Hepatocyte (in vitro differentiated cells): ENCODE results near the gene CD82. TPM values are rescaled to one million over a fixed set of nuclear protein-coding genes. Genes with fewer than 3 reads are reported as not detected.

ENCODE experiments used
- DNase-seq: peaks from one replicate; pipeline ENCODE4 v3.0.0-alpha.2; 2016; ENCODE audit warnings: low spot score
- H2AFZ ChIP-seq: fragments of 200-600 bp; sonication (generic); 2 replicates; pipeline ENCODE4 v1.6.0; 2016; ENCODE audit warnings: antibody characterized with exemption, mild to moderate bottlenecking
- H3K27ac ChIP-seq: fragments of 200-600 bp; sonication (generic); 2 replicates; pipeline ENCODE4 v1.5.1; 2016; ENCODE audit warnings: mild to moderate bottlenecking
- H3K27me3 ChIP-seq: fragments of 200-600 bp; sonication (generic); 2 replicates; pipeline ENCODE4 v1.6.1; 2016
- H3K36me3 ChIP-seq: fragments of 200-600 bp; sonication (generic); replicated peaks from 2 replicates; pipeline ENCODE4 v1.5.1; 2016; ENCODE audit warnings: low read depth; ENCODE audit not compliant: insufficient read depth
- H3K4me1 ChIP-seq: fragments of 200-600 bp; sonication (generic); 2 replicates; pipeline ENCODE4 v1.5.1; 2016; ENCODE audit warnings: mild to moderate bottlenecking, moderate library complexity; ENCODE audit not compliant: insufficient read depth
- H3K4me2 ChIP-seq: fragments of 200-600 bp; sonication (generic); 2 replicates; pipeline ENCODE4 v1.6.0; 2016
- H3K4me3 ChIP-seq: fragments of 200-600 bp; sonication (generic); 2 replicates; pipeline ENCODE4 v1.5.1; 2016; ENCODE audit warnings: mild to moderate bottlenecking
- H3K79me2 ChIP-seq: fragments of 200-600 bp; sonication (generic); 2 replicates; pipeline ENCODE4 v1.6.0; 2017; ENCODE audit warnings: mild to moderate bottlenecking
- H3K9me2 ChIP-seq: fragments of 200-600 bp; sonication (generic); replicated peaks from 2 replicates; pipeline ENCODE4 v1.6.0; 2017; ENCODE audit warnings: mild to moderate bottlenecking; ENCODE audit not compliant: insufficient read depth
- H3K9me3 ChIP-seq: fragments of 200-600 bp; sonication (generic); 2 replicates; pipeline ENCODE4 v1.5.1; 2016; ENCODE audit warnings: low read depth, mild to moderate bottlenecking
- H4K20me1 ChIP-seq: fragments of 200-600 bp; sonication (generic); 2 replicates; pipeline ENCODE4 v1.6.0; 2016; ENCODE audit warnings: mild to moderate bottlenecking; ENCODE audit not compliant: insufficient read depth, poor library complexity, severe bottlenecking
- EZH2 ChIP-seq: fragments of 200-600 bp; sonication (generic); IDR thresholded peaks from 2 replicates; pipeline ENCODE4 v1.6.1; 2016; ENCODE audit warnings: antibody characterized with exemption, mild to moderate bottlenecking, borderline replicate concordance
- EZH2phosphoT487 ChIP-seq: fragments of 200-600 bp; sonication (generic); IDR thresholded peaks from one replicate; pipeline ENCODE4 v1.6.1; 2018; ENCODE audit warnings: antibody characterized with exemption, mild to moderate bottlenecking, low read depth, moderate library complexity; ENCODE audit not compliant: unreplicated experiment, severe bottlenecking
- WGBS: methylation state at CpG from one replicate; pipeline ENCODE4 v1.1.6; 2016; ENCODE audit warnings: low lambda C conversion rate; ENCODE audit errors: missing lambda C conversion rate; 5-methylcytosine and 5-hydroxymethylcytosine counted together
- polyA plus RNA-seq: library from polyadenylated mRNA; unstranded; fragments of >200 nt; fragmentation: Nextera tagmentation; extraction: Ambion mirVana; gene quantifications from 2 replicates; pipeline ENCODE4 v1.2.1, GENCODE V29; 2016
- total RNA-seq: library from RNA; depleted of rRNA; stranded (reverse); fragments of >200 nt; gene quantifications from 2 replicates; pipeline ENCODE4 v1.2.3, GENCODE V29; 2014
- TF ChIP-seq, protein P1 (sequence below): fragments of 200-600 bp; sonication (generic); IDR thresholded peaks from 2 replicates; pipeline ENCODE4 v1.5.1; 2016; ENCODE audit warnings: antibody characterized with exemption, mild to moderate bottlenecking; ENCODE audit not compliant: poor library complexity

Gene CD82
- total and polyA plus RNA-seq, 2 experiments from 2014 or later, result 38.7 to 157 TPM

DNA sequence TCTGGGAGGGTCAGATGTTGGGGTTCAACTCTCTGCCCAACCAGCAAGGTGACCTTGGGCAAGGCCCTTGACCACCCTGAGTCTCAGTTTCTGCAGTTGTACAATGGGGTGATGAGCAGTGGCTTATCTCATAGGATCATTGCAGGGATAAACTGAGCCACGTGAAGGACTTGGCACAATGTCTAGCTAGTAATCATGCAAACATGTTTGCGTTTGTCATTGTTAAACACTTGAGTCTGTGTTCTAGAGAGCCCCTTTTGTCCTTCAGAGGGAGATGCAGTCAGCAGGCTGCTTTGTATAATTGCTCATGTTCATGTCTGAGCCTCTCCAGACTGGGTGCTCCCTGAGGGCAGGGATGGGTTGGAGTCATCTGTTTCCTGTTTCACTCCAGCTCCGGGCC is 15.8 kb downstream of the CD82 start:
- Histone ChIP-seq H3K27ac (no peak overlapping the region), H3K9me3 (no peaks in the 10 kb centered on the region), H3K36me3 (no peaks in the 10 kb centered on the region), H3K4me2 (no peak overlapping the region), H3K27me3 (no peaks in the 10 kb centered on the region), H4K20me1 (no peaks in the 10 kb centered on the region), H3K4me1 (peaks cover 15% of the 10 kb centered on the region), H3K9me2 (no peaks in the 10 kb centered on the region), H2AFZ (no peak overlapping the region), H3K4me3 (no peak overlapping the region), H3K79me2 (no peaks in the 10 kb centered on the region)
- no peak for DNase-seq
- WGBS, result 61% methylated on average over 3 of the region's 3 CpGs
- no peak for TF ChIP-seq EZH2phosphoT487
- TF ChIP-seq, protein P1, sequence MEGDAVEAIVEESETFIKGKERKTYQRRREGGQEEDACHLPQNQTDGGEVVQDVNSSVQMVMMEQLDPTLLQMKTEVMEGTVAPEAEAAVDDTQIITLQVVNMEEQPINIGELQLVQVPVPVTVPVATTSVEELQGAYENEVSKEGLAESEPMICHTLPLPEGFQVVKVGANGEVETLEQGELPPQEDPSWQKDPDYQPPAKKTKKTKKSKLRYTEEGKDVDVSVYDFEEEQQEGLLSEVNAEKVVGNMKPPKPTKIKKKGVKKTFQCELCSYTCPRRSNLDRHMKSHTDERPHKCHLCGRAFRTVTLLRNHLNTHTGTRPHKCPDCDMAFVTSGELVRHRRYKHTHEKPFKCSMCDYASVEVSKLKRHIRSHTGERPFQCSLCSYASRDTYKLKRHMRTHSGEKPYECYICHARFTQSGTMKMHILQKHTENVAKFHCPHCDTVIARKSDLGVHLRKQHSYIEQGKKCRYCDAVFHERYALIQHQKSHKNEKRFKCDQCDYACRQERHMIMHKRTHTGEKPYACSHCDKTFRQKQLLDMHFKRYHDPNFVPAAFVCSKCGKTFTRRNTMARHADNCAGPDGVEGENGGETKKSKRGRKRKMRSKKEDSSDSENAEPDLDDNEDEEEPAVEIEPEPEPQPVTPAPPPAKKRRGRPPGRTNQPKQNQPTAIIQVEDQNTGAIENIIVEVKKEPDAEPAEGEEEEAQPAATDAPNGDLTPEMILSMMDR, result no peak
- no peak for TF ChIP-seq EZH2

DNA sequence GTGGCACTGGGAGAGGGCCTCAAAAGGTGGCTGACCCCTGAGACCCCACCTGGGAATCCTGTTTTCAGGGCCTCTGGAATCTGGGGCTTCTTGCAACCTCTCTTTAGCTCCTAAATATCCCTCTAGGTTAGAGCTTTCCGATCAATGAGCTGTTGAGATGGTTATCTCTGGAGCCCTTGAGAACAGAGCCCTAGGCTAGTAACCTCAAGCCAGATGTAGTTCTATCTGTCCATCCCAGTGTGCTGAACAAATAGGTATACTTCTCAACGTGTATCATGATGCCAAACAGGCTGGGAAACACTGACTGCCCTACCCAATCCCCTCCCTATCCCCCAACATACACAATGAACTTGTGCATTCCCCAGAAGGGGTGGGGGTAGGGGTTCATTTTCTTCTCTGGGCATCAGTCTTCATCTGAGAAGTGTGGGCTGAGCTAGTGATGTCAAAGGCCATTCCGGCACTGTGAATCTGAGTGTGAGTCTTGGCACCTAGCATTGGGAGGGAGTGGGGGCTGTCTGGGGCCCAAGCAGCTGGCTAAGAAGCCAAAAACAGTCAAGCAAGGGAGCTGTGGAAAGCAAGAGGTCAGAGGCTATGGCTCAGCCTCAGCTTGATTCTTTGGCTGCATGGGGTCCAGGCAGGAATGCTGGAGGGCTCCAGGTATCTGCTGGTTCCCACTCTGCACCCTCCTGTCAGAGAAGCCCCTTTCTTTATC is 17.3 kb downstream of the CD82 start:
- no peaks in the 10 kb centered on the region for H3K27me3 ChIP-seq
- no peak overlapping the region for H2AFZ ChIP-seq
- no peak overlapping the region for H3K27ac ChIP-seq
- peaks cover 15% of the 10 kb centered on the region for H3K4me1 ChIP-seq
- H3K36me3 ChIP-seq, result no peaks in the 10 kb centered on the region
- TF ChIP-seq, protein P1, result no peak
- TF ChIP-seq EZH2, result no peak
- no peak for TF ChIP-seq EZH2phosphoT487
- no peaks in the 10 kb centered on the region for H3K9me2 ChIP-seq
- no peaks in the 10 kb centered on the region for H3K9me3 ChIP-seq
- no peaks in the 10 kb centered on the region for H4K20me1 ChIP-seq
- DNase-seq, result no peak
- H3K4me2 ChIP-seq, result no peak overlapping the region
- 72% methylated on average over 3 of the region's 3 CpGs for WGBS
- no peak overlapping the region for H3K4me3 ChIP-seq
- H3K79me2 ChIP-seq, result no peaks in the 10 kb centered on the region

DNA sequence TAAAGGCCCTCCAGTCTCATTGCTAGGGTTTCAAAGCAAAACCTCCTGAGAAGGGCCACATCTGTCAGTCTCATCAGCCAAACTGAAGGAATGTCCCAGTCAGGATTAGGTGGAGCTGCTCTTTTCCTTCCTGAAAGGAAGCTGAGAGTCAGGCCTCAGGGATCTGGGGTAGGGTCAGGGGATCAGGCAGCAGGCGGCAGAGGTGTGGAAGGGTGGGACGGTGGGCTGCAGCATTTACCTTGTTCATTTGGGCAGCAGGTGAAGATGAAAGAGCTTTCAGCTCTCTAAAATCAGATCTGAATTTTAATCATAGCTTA is 17.8 kb downstream of the CD82 start:
- DNase-seq, result no peak
- no peaks in the 10 kb centered on the region for H3K9me3 ChIP-seq
- H3K4me3 ChIP-seq, result no peak overlapping the region
- H3K36me3 ChIP-seq, result no peaks in the 10 kb centered on the region
- H3K9me2 ChIP-seq, result no peaks in the 10 kb centered on the region
- peaks cover 15% of the 10 kb centered on the region for H3K4me1 ChIP-seq
- H3K79me2 ChIP-seq, result no peaks in the 10 kb centered on the region
- 100% methylated on average over 2 of the region's 2 CpGs for WGBS
- no peaks in the 10 kb centered on the region for H3K27me3 ChIP-seq
- H4K20me1 ChIP-seq, result no peaks in the 10 kb centered on the region
- no peak overlapping the region for H2AFZ ChIP-seq
- TF ChIP-seq EZH2phosphoT487 (no peak), EZH2 (no peak)
- TF ChIP-seq, protein P1, result no peak
- H3K4me2 ChIP-seq, result no peak overlapping the region
- H3K27ac ChIP-seq, result no peak overlapping the region
